GM18498 (cell line): Measurements from ENCODE around the gene SEMA6B.
"Not testable (repeated sequence)": the region's sequence is repeated elsewhere in the genome, so short reads cannot be mapped to it uniquely, and the experiment has no call there.

Experiments used
- ATAC-seq: cut with Tn5 transposase; IDR thresholded peaks from one replicate; pipeline ENCODE4 v1.9.1; 2021; ENCODE audit warnings: mild to moderate bottlenecking, moderate library complexity; ENCODE audit not compliant: unreplicated experiment

SEMA6B gene

DNA sequence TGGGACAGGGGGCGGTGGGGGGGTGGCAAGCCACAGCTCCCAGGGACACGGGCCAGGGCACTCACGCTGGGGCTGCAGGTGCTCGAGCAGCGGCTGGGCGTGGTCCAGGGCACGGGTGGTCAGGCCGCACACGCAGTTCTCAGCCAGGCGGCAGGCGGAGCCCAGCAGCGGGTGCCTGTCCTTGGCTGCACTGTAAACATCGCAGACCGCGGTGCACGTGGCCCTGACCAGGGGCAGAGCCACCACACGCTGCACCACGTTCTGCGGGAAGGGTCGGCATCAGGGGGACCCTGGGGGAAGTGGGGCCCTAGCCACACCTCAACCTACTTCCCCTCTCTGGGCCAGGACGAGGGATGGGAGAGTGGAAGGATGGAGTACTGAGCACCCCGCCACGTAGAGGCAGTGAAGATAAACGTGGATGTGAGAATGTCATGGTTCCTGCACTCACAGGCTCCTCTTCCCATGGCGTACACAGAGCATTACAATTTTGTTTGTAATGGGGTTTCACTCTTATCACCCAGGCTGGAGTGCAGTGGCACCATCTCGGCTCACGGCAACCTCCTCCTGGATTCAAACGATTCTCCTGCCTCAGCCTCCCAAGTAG, 27.8 kb downstream of the SEMA6B start:
- no peak for ATAC-seq

DNA sequence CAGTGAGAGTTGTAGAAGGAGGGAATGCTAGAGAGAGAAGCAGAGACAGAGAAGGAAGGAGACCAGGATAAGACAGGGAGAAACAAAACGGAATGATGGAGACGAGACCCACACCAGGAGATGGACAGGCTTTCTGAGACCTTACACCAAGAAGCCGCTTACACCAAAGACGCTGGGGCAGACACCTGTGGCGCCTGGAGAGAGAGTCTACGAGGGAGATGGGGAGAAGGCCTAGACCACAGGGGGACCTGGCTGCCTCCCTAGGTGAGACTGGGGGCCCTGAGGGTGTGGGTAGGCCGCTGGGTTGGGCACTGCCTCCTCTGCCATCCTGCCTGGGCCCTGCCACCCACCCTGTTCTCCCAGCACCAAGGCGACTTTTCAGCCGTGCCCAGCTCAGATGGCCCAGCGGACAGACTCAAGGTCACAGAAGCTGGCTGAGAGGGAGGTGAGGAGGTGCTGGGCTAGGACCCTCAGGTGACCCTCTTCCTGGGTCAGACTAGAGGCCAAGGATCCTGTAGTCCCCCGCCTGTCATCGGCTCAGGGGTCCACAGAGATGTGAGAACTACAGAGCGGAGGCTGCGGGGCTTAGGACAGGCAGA, 29.5 kb downstream of the SEMA6B start:
- ATAC-seq = no peak

GRCh38 chr19:4528843-4529242, 30.6 kb downstream of the SEMA6B start:
- no peak for ATAC-seq

DNA sequence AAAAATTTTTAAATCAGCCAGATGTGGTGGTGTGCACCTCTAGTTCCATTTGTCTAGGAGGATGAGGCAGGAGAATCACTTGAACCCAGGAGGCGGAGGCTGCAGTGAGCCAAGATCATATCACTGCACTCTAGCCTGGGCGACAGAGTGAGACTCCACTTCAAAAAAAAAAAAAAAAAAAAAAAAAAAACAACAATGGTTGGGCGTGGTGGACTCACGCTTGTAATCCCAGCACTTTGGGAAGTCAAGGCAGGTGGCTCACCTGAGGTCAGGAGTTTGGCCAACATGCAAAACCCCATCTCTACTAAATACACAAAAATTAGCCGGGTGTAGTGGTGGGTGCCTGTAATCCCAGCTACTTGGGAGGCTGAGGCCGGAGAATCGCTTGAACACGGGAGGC, 32.1 kb downstream of the SEMA6B start:
- ATAC-seq = not testable (repeated sequence)

GRCh38 chr19:4525563-4526002, 33.9 kb downstream of the SEMA6B start:
- no peak for ATAC-seq

GRCh38 chr19:4524808-4525562, 34.5 kb downstream of the SEMA6B start:
- ATAC-seq = no peak

DNA sequence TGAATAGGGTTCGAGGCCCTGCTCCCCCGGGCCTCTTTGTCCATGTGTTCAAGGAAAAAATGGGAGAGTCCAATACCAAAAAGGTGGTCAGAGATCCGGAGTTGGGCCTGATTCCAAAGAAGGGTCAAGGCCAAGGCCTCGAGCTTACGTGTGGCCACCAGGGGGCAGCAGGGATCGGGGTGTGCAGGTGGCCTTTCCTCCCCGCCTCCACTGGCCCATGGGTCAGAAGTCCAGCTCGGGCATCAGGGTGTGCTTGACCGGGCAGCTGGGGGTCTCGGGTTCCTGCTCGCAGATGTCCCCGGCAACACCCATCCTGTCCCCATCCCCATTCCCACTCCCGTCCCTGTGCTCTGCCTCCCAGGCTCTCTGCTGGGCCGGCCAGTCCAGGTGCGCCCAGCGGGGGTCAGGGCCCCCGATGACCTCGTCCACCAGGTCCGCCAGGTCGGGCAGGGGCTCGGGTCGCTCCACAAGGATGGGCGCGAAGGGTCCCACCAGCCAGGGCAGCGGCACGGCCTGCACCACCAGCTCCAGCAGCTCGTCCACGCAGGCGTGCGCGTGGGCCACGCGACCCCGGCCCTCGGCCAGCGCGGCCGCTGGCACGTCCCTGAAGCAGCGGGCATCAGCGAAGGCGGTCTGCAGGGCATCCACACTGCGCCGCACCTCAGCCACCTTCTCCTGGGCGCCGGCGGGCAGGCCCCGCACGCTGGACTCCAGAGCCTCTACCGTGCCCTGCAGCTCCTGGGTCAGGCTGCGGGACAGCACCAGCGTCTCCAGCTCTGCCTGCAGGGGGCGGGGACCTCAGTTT, 36.0 kb downstream of the SEMA6B start:
- no peak for ATAC-seq

GRCh38 chr19:4522291-4523002, 37.0 kb downstream of the SEMA6B start:
- no peak for ATAC-seq

DNA sequence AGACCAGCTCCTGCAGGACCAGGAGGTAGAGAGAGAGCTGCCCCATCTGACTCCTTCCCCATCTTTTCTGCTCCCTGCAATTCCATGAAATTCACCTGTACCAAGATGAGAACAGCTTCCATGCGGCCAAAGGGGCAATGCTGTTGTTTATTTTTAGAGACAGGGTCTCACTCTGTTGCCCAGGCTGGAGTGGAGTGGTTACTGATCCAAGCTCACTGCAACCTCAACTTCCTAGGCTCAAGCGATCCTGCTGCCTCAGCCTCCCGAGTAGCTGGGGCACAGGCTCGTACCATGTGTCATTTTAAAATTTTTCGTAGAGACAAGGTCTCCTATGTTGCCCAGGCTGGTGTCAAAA, 37.6 kb downstream of the SEMA6B start:
- no peak for ATAC-seq

DNA sequence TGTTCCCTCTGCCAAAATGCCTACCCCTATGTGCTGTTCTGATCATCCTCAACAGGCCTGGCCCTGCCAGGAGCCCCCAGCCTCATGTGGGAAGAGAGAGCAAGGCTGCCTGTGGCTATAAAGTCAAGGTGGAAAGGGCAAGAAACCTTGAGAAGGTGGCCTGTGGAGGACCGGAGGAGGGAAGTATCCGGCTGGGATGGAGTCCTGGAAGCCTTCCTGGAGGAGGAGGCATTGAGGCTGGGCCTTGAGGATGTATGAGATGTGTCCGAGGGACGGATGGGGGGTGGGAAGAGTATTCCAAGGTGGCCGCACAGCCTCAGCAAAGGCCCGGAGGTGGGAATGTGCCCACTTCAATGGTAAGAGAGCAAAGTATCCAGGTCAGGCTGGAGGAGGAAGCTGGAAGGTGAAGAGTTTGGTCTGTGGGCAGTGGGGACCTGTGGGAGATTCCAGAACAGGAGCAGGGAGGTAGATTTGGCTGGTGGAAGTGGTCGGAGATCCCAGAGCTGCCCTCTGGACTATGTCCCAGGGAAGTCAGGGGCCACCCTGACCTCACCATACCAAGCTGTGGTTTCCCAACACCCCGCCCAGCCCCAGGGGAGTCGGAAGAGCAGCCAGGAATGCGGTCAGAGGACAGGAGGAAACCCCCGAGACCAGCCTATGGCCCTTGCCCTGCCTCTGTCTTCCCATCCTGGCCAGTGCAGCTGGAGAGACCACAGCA, 38.2 kb downstream of the SEMA6B start:
- no peak for ATAC-seq

GRCh38 chr19:4519521-4520277, 39.8 kb downstream of the SEMA6B start:
- ATAC-seq = no peak

- ATAC-seq = no peak
Observed at GRCh38 chr19:4519172-4519496, 40.4 kb downstream of the SEMA6B start.

DNA sequence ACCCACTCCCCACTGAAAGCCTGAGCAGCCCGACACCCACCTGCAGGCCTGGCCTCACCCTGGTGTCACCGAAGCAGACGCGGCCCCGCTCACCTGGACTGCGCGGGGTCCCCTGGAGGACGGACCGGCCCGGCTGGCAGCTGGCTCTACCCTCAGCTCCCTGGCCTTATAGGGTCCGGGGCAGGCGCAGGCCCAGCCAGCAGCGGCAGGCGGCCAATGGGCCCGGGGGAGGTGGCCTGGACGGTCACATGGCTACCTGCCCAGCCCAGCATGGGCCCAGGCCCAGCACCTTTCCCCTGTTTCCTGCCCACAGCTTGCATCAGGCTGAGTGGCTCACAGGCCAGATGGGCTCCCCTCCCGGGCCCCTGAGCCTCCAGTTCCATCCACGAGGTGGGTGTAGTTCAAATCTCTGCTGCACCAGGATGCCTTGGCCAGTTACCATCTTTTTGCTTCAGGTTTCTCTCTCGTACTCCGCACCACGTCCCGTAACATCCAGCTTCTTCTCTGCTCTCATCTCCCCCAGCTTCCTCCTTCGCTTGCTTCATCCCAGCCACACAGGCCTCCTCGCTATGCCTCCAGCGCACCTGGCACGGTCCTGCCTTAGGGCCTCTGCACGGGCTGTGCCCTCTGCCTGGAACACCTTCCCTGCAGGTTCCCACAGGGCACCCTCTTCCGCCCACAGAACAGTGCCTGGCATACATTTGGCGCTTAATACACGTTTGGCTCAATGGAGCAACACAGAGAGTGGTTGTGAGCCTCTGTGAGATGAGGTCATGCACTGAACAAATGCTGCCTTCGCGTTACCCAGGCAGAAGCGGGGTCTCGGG, 40.9 kb downstream of the SEMA6B start, which contains the start of gene PLIN4:
TSS of gene PLIN4 (minus strand) at position 142 of the 827 bp plus-strand sequence. CDS start 214 bp downstream, outside the sequence.
- no peak for ATAC-seq

DNA sequence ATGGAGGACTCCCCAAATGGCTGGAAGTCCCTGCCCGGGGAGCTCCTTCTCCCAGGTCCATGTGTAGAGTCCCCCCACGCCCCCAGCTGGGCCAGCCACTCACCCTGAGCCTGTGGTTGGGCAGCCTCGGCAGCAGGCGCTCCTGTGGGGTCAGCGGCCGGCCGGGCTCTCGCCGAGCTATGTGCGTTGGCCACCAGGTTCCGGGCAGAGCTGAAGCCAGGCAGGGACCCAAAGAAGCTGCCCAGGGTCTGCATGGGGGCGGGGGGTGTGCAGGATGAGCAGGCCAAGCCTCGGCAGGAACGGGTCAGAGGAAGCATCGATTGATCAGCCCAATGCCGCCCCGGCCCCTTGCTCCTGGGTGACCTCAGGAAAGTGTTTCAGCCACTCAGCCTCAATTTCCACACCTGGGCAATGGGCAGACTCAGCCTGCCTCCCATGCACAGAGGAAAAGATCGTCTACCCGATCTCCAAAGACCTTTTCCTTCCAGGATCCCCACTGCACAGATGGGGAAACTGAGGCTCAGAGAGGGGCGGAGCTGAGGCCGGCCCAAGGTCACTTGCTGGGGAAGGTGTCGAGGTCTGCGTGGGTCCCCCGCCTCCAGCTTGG, 41.9 kb downstream of the SEMA6B start:
- no peak for ATAC-seq

DNA sequence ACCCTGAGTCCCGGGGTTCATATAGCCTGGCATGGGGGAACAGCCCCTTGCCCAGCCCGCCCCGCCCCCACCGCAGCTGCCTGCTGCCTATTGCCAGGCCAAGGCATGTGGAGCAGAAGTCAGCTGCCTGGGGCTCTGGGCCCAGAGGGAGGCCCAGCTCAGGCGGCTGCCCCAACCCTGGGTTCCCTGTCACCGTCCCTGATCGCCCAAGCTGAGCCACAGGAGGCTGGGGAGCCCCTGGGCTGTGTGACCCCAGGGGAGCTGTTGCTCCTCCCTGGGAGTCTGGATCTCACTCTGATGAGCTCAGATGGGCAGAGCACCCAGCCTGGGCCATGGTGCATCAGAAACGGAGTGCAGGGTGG, 42.6 kb downstream of the SEMA6B start:
- ATAC-seq = no peak

DNA sequence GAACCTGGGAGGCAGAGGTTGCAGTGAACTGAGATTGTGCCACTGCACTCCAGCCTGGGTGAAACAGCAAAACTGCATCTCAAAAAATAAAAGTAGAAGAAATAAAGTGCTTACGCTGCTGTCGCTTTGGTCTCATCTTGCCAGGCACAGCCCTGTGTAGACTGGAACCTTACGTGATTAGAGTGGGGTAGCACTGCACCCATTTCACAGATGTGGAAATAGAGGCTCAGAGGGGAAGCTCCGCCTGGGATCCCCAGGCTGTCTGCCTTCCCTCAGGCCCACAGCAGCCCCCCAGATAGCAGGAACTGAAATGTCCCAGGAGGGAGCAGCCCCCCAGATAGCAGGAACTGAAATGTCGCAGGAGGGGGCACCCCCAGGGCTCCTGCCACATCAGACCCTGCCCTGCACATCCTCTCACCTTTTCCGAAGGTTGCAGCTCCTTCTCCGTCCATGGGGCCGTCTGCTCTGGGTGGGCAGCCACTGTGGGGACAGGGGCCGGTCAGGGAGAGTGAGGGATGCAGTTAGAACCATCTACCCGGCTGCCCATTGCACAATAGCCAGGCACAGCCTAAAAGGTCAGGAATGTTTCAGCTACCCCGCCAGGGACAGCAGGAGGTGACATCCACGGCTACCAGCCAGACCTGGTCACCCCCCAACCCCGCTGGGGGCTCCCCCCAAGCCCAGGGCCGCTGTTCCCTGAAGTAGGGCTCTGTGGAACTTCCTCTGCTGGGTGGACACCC, 43.1 kb downstream of the SEMA6B start:
- no peak for ATAC-seq

DNA sequence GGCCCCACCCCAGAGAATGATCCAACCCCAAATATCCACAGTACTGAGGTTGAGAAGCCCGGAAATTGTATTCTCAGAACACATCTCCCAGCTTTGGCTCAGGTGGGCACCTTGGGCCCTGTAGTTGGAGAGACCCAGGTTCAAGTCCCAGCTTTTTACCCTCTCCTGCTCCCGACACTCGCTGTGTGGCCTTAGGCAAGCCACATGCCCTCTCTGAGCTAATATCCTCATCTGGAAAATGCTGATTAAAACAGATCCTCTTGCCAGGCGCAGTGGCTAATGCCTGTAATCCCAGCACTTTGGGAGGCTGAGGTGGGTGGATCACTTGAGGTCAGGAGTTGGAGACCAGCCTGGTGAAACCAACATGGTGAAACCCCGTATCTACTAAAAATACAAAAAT, 43.8 kb downstream of the SEMA6B start:
- ATAC-seq = no peak

GRCh38 chr19:4513248-4513647, 46.2 kb downstream of the SEMA6B start:
- no peak for ATAC-seq
